Measurements from ENCODE around the gene SLC22A23. TPM values are rescaled to one million over a fixed set of nuclear protein-coding genes. Genes with fewer than 3 reads are reported as not detected.

Gene SLC22A23
- total RNA-seq, 1 experiment from 2014 or later = 6.8 TPM

GRCh38 chr6:3429211-3429610 lies 27.6 kb downstream of the SLC22A23 start:
- Histone ChIP-seq H2BK15ac (ENCODE audit: low read depth, low read length) (no peak overlapping the region), H3K4me1 (ENCODE audit: insufficient read depth, low read length) (peaks cover 10% of the 10 kb centered on the region; the same call in 1 of the 2 replicates), H3K4me2 (ENCODE audit: insufficient read depth, insufficient read length, low read length) (no peak overlapping the region), H4K5ac (ENCODE audit: insufficient read length, low read depth, low read length) (no peak overlapping the region), H4K8ac (replicated peaks; ENCODE audit: insufficient read length, low read depth, low read length) (no peak overlapping the region), H3K27me3 (ENCODE audit: insufficient read depth, low read length) (no peaks in the 10 kb centered on the region), H4K20me1 (ENCODE audit: control insufficient read depth, insufficient read depth, insufficient read length) (no peaks in the 10 kb centered on the region), H2AFZ (ENCODE audit: low read length) (no peak overlapping the region), H2BK5ac (ENCODE audit: insufficient read length, low read length) (no peak overlapping the region), H2BK120ac (ENCODE audit: low read depth, low read length, poor library complexity, severe bottlenecking) (no peak overlapping the region), H2BK20ac (ENCODE audit: low read depth, low read length, poor library complexity, severe bottlenecking) (no peak overlapping the region), H2AK5ac (ENCODE audit: insufficient read length, low read length) (no peak overlapping the region), H3K4ac (ENCODE audit: low read depth, low read length) (no peak overlapping the region), H3K79me1 (ENCODE audit: insufficient read depth, low read depth, low read length, poor library complexity, severe bottlenecking) (no peaks in the 10 kb centered on the region), H3K56ac (ENCODE audit: insufficient read length, low read depth, low read length) (no peak overlapping the region), H3K9me3 (ENCODE audit: control insufficient read depth, low read depth, low read length) (no peaks in the 10 kb centered on the region), H3K14ac (ENCODE audit: insufficient read depth, low read length) (no peak overlapping the region), H3K23ac (ENCODE audit: insufficient read length, low read depth, low read length) (no peak overlapping the region), H3K23me2 (ENCODE audit: insufficient read length, low read depth, low read length, poor library complexity, severe bottlenecking) (no peaks in the 10 kb centered on the region), H4K91ac (ENCODE audit: insufficient read length, low read depth, low read length) (no peak overlapping the region), H3K9ac (ENCODE audit: extremely low read depth, insufficient read length, low read length) (no peak overlapping the region), H3K18ac (ENCODE audit: insufficient read length, low read depth, low read length) (no peak overlapping the region), H2BK12ac (ENCODE audit: insufficient read length, low read depth, low read length) (no peak overlapping the region), H3K79me2 (ENCODE audit: insufficient read depth, low read length) (peaks cover 16% of the 10 kb centered on the region; the same call in 1 of the 2 replicates), H3T11ph (ENCODE audit: low read length) (no peak overlapping the region), H3K27ac (ENCODE audit: insufficient read length, low read depth, low read length) (no peak overlapping the region)
- no peak overlapping the region for H3K4me3 Mint-ChIP-seq
- peaks cover 27 to 38% of the 10 kb centered on the region in 2 experiments for H3K4me1 Mint-ChIP-seq
- no peaks in the 10 kb centered on the region; a peak in 1 of 5 replicates for H3K9me3 Mint-ChIP-seq
- no peak for DNase-seq
- H3K27me3 Mint-ChIP-seq (ENCODE audit: low read depth) = no peaks in the 10 kb centered on the region
- no peak for TF ChIP-seq CTCF (conservative IDR thresholded peaks at IDR 0.05)
- WGBS (ENCODE audit: extremely low coverage, insufficient read length, low lambda C conversion rate) = no CpG with 5 or more reads among the region's 3 CpGs
- H3K36me3 Mint-ChIP-seq (ENCODE audit: insufficient read depth in 1 of 3, low read depth in 3 of 3) = peaks cover 0 to 12% (median 2%) of the 10 kb centered on the region in 3 experiments; a peak in 3 of 7 replicates
- peak overlapping the region in 2 of 3 experiments; percentile 11 to 65; a peak in 2 of 7 replicates for H3K27ac Mint-ChIP-seq
